MCF 10A (cell line): ENCODE results near the gene ZFP14. TPM values are rescaled to one million over a fixed set of nuclear protein-coding genes. Genes with fewer than 3 reads are reported as not detected.

Source experiments
- Bru-seq: library from RNA; stranded (reverse); fragments of 400-500 nt; gene quantifications from one replicate; lab custom pipeline; 2021; lab: Mats Ljungman, UMichigan
- BruChase-seq, 2 experiments: library from RNA; stranded (reverse); fragments of 400-500 nt; gene quantifications; one replicate each; lab custom pipeline; 2021; lab: Mats Ljungman, UMichigan
- BruUV-seq: library from RNA; stranded (reverse); fragments of 400-500 nt; replicated peaks from 2 replicates; lab custom pipeline; 2021; lab: Mats Ljungman, UMichigan
- CTCF ChIA-PET: fragments of 300-600 bp; sonication (Branson Sonifier 250); formaldehyde crosslinking; extraction: SDS; loops from one replicate; lab custom pipeline; 2021; ENCODE audit warnings: antibody characterized with exemption, inconsistent platforms; lab: Yijun Ruan, JAX
- POLR2A ChIA-PET: fragments of 300-600, 350-650 bp; sonication (Branson Sonifier 250); formaldehyde crosslinking; extraction: SDS; loops from one replicate; lab custom pipeline; 2020; ENCODE audit warnings: antibody characterized with exemption, inconsistent platforms; lab: Yijun Ruan, JAX
- DNase-seq: peaks from one replicate; pipeline ENCODE4 v3.0.0-alpha.2; 2018; ENCODE audit not compliant: unreplicated experiment
- H3K27ac Mint-ChIP-seq: one replicate; pipeline ENCODE4 v1.8.0; 2022; ENCODE audit warnings: mild to moderate bottlenecking, low read depth, mixed read lengths; ENCODE audit not compliant: unreplicated experiment
- H3K27me3 Mint-ChIP-seq: one replicate; pipeline ENCODE4 v1.8.0; 2022; ENCODE audit warnings: mixed read lengths; ENCODE audit not compliant: insufficient read depth, unreplicated experiment
- H3K36me3 Mint-ChIP-seq: one replicate; pipeline ENCODE4 v1.8.0; 2022; ENCODE audit warnings: mild to moderate bottlenecking, moderate library complexity, mixed read lengths; ENCODE audit not compliant: insufficient read depth, unreplicated experiment
- H3K4me1 Mint-ChIP-seq: one replicate; pipeline ENCODE4 v1.8.0; 2022; ENCODE audit warnings: mixed read lengths; ENCODE audit not compliant: insufficient read depth, unreplicated experiment
- H3K4me3 Mint-ChIP-seq: one replicate; pipeline ENCODE4 v1.8.0; 2022; ENCODE audit warnings: mild to moderate bottlenecking, moderate library complexity, mixed read lengths; ENCODE audit not compliant: unreplicated experiment
- H3K9me3 Mint-ChIP-seq: one replicate; pipeline ENCODE4 v1.8.0; 2022; ENCODE audit warnings: mixed read lengths; ENCODE audit not compliant: unreplicated experiment
- intact Hi-C: fragments of 100-400 bp; cut with micrococcal nuclease; formaldehyde crosslinking; loops from 2 replicates; pipeline ENCODE4 v1.14.1; 2022
- long read RNA-seq: library from polyadenylated mRNA; stranded (forward); transcript quantifications from one replicate; pipeline ENCODE4 v2.0.0, GENCODE V29; 2022
- total RNA-seq: library from RNA; stranded (reverse); gene quantifications from 2 replicates; pipeline ENCODE4 v1.2.3, GENCODE V29; 2022
- TF ChIP-seq, protein P1 (sequence below): fragments of 200-600 bp; IDR thresholded peaks from one replicate; pipeline ENCODE4 v1.8.0; 2022; ENCODE audit warnings: antibody characterized with exemption, mild to moderate bottlenecking; ENCODE audit not compliant: unreplicated experiment

The ZFP14 gene
- total RNA-seq, result 1.5 and 1.7 TPM in 2 replicates
- Bru-seq, nascent RNA, result percentile 41 among the genes with signal in this experiment
- BruChase-seq, experiment 1, labeled RNA remaining after a 6-hour chase, result percentile 59 among the genes with signal in this experiment
- BruChase-seq, experiment 2, labeled RNA remaining after a 2-hour chase, result percentile 52 among the genes with signal in this experiment
- long read RNA-seq, partial matches to known transcripts, result 0 of 1 reads
- long read RNA-seq, other reads (novel, unspliced or antisense), result 1 of 1 reads

DNA sequence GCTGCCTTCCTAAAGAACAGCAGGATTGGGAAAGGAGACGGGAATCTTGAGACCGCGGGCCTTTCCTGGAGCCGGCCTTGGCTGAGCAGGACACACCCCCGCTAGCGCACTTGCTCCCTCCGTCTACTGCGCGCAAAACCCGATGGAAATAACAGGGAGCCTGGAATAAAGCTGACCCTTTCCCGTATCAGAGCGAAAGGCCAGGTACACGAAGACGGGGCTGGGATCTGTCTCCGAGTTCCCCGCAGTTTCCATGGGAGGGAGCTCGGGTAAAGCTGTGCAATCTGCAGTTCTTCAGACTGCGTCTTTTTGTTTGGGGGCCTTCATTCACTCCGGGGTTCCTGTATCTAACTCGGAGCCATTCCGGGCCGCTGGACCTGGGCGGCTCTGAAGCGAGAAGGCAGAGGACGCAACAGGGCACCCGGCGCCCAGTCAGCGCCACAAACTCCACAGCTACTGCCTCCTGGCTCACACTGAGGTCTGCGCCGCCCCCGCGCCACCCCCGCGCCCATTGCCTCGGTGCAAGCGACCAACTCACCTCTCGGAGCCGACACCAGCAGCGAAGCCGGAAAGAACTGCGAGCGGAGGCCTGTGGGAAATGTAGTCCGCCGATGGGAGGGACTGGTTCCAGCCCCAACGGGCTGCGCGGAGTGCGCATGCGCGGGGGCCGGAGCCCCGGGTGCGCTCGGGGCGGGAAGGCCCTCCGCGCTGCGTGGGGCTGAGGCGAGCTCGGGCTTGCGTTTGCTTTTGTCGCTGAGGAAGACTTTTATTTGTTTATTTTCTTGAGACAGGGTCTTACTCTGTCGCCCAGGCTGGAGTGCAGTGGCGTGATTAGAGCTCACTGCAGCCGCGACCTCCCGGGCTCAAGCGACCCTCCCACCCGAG is at the start of gene ZFP14:
Gene ZFP14, minus strand, starts transcription at position 577 of the 885 bp plus-strand sequence. CDS start 11,309 bp downstream, outside the sequence.
- BruUV-seq, result no TSS peak
- Mint-ChIP-seq H3K36me3 (peaks cover 11% of the 10 kb centered on the region), H3K9me3 (no peaks in the 10 kb centered on the region), H3K4me3 (peak within 1 kb of the TSS; percentile 94), H3K27me3 (no peaks in the 10 kb centered on the region), H3K27ac (peak within 1 kb of the TSS; percentile 82), H3K4me1 (peaks cover 8% of the 10 kb centered on the region)
- TF ChIP-seq, protein P1, sequence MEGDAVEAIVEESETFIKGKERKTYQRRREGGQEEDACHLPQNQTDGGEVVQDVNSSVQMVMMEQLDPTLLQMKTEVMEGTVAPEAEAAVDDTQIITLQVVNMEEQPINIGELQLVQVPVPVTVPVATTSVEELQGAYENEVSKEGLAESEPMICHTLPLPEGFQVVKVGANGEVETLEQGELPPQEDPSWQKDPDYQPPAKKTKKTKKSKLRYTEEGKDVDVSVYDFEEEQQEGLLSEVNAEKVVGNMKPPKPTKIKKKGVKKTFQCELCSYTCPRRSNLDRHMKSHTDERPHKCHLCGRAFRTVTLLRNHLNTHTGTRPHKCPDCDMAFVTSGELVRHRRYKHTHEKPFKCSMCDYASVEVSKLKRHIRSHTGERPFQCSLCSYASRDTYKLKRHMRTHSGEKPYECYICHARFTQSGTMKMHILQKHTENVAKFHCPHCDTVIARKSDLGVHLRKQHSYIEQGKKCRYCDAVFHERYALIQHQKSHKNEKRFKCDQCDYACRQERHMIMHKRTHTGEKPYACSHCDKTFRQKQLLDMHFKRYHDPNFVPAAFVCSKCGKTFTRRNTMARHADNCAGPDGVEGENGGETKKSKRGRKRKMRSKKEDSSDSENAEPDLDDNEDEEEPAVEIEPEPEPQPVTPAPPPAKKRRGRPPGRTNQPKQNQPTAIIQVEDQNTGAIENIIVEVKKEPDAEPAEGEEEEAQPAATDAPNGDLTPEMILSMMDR, result peak; percentile 30
- DNase-seq, result peak; percentile 96
- POLR2A ChIA-PET, result interaction anchor here (0.6 to 3.3 kb wide), 19 partner anchors 10 to 1017 kb away, joined by 3 to 36 read pairs (median 5); partner anchors contain the start of genes ZNF146, ZNF260, ZNF345 and ZNF383
- intact Hi-C loops, result loop anchor here (2.0 to 10.0 kb wide), 8 partner anchors 48 to 836 kb away; partner anchors contain the start of genes ZNF146, ZNF345, ZNF383 and ZNF529
- CTCF ChIA-PET, result interaction anchor here (0.6 to 2.0 kb wide), 7 partner anchors 11 to 1090 kb away, joined by 3 to 10 read pairs (median 4); partner anchors contain the start of genes ZNF566 and ZNF570

DNA sequence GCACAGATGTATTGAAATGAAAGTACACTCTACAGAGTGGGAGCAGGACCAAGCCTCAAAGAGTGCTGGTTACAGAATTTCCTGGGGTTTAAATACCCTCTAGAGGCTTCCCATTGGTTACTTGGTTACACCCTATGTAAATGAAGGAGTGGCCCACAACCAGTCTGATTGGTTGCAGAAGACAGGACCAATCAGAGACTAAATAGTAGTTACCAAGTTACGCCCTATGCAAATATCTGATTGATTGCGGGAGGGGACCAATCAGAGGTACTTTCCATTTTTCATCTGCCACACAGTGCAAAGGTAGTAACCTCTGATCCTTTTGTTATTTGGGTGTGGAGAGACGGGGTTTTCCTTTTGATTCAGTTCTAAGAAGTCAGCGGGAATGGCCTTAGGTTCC is 44.9 kb upstream of the ZFP14 start:
- POLR2A ChIA-PET, result no interaction called here
- no TSS peak for BruUV-seq
- intact Hi-C loops, result no loop called here

DNA sequence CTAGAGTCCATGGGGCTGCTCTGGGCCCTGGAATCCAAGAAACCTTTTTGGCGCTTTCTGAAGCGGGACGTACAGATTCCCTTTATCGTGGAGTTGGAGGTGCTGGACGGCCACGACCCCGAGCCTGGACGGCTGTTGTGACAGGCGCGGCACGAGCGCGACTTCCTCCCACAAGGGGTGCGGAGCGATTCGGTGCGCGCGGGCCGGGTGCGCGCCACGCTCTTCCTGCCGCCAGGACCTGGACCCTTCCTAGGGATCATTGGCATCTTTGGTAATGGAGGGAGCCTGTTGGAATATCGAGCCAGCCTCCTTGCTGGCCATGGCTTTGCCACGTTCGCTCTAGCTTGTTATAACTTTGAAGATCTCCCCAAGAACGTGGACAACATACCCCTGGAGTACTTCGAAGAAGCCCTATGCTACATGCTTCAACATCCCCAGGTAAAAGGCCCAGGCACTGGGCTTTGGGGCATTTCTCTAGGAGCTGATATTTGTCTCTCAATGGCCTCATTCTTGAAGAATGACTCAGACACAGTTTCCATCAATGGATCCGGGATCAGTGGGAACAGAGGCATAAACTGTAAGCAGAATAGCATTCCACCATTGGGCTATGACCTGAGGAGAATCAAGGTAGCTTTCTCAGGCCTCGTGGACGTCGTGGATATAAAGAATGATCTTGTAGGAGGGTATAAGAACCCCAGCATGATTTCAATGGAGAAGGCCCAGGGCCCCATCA is 42.9 kb upstream of the ZFP14 start:
- no peak overlapping the region for H3K27ac Mint-ChIP-seq

More for the DNA sequence above, 44.9 kb upstream of the ZFP14 start:
- CTCF ChIA-PET, result no interaction called here
- TF ChIP-seq, protein P1, result no peak
- no peak overlapping the region for H3K27ac Mint-ChIP-seq
- H3K27me3 Mint-ChIP-seq, result no peaks in the 10 kb centered on the region
- DNase-seq, result no peak
- H3K36me3 Mint-ChIP-seq, result no peaks in the 10 kb centered on the region
- H3K4me1 Mint-ChIP-seq, result no peaks in the 10 kb centered on the region
- no peak overlapping the region for H3K4me3 Mint-ChIP-seq
- peaks cover 16% of the 10 kb centered on the region for H3K9me3 Mint-ChIP-seq

More for the DNA sequence above, 42.9 kb upstream of the ZFP14 start:
- H3K36me3 Mint-ChIP-seq, result no peaks in the 10 kb centered on the region
- no peak for DNase-seq
- POLR2A ChIA-PET, result interaction anchor here (0.6 kb wide), 1 partner anchor 64 kb away, joined by 3 read pairs; no protein-coding TSS in a partner anchor
- BruUV-seq, result no TSS peak
- TF ChIP-seq, protein P1, result no peak
- no peak overlapping the region for H3K4me3 Mint-ChIP-seq
- peaks cover 12% of the 10 kb centered on the region for H3K9me3 Mint-ChIP-seq
- CTCF ChIA-PET, result no interaction called here
- intact Hi-C loops, result no loop called here
- H3K4me1 Mint-ChIP-seq, result no peaks in the 10 kb centered on the region
- no peaks in the 10 kb centered on the region for H3K27me3 Mint-ChIP-seq
